ENCODE results near the gene ERO1B. TPM values are rescaled to one million over a fixed set of nuclear protein-coding genes. Genes with fewer than 3 reads are reported as not detected.
"Not testable (repeated sequence)": the region's sequence is repeated elsewhere in the genome, so short reads cannot be mapped to it uniquely, and the experiment has no call there.

ERO1B gene
- total RNA-seq, 1 donor from 2014 or later, result 7.2 TPM

- no peaks in the 10 kb centered on the region for H3K4me1 ChIP-seq
- no peak overlapping the region for H3K27ac ChIP-seq (replicated peaks)
- TF ChIP-seq CTCF (IDR thresholded peaks at IDR 0.05; ENCODE audit: borderline replicate concordance), result no peak
- peaks cover under 1% of the 10 kb centered on the region for H3K9me3 ChIP-seq (replicated peaks)
- H3K4me3 ChIP-seq, result no peak overlapping the region
- H3K36me3 ChIP-seq, result no peaks in the 10 kb centered on the region
- no peak for DNase-seq
- H3K27me3 ChIP-seq (ENCODE audit: low read depth), result no peaks in the 10 kb centered on the region
- intact Hi-C loops (cut with micrococcal nuclease), result no loop called here
Observed at GRCh38 chr1:236315518-236315917, 33.8 kb upstream of the ERO1B start.

GRCh38 chr1:236315092-236315491 is 33.3 kb upstream of the ERO1B start:
- Histone ChIP-seq H3K4me3 (no peak overlapping the region), H3K27me3 (ENCODE audit: low read depth) (no peaks in the 10 kb centered on the region), H3K4me1 (no peaks in the 10 kb centered on the region), H3K36me3 (no peaks in the 10 kb centered on the region), H3K27ac (replicated peaks) (no peak overlapping the region), H3K9me3 (replicated peaks) (no peaks in the 10 kb centered on the region)
- intact Hi-C loops (cut with micrococcal nuclease), result no loop called here
- TF ChIP-seq CTCF (IDR thresholded peaks at IDR 0.05; ENCODE audit: borderline replicate concordance), result no peak
- DNase-seq, result no peak

- DNase-seq; H3K4me3 ChIP-seq; H3K9me3 ChIP-seq (replicated peaks); H3K36me3 ChIP-seq; H3K27me3 ChIP-seq (ENCODE audit: low read depth); H3K27ac ChIP-seq (replicated peaks); intact Hi-C loops (cut with micrococcal nuclease); H3K4me1 ChIP-seq: not testable (repeated sequence)
Observed at GRCh38 chr1:236314050-236314449, 32.3 kb upstream of the ERO1B start.

- no peak overlapping the region for H3K4me3 ChIP-seq
- no peaks in the 10 kb centered on the region for H3K9me3 ChIP-seq (replicated peaks)
- no peak overlapping the region for H3K27ac ChIP-seq (replicated peaks)
- DNase-seq, result no peak
- H3K27me3 ChIP-seq (ENCODE audit: low read depth), result no peaks in the 10 kb centered on the region
- H3K36me3 ChIP-seq, result no peaks in the 10 kb centered on the region
- no peaks in the 10 kb centered on the region for H3K4me1 ChIP-seq
- TF ChIP-seq CTCF (IDR thresholded peaks at IDR 0.05; ENCODE audit: borderline replicate concordance), result no peak
- intact Hi-C loops (cut with micrococcal nuclease), result no loop called here
Observed at GRCh38 chr1:236313427-236313826, 31.7 kb upstream of the ERO1B start.

GRCh38 chr1:236311040-236311439 is 29.3 kb upstream of the ERO1B start:
- Histone ChIP-seq H3K4me1 (no peaks in the 10 kb centered on the region), H3K36me3 (no peaks in the 10 kb centered on the region), H3K27ac (replicated peaks) (no peak overlapping the region), H3K4me3 (no peak overlapping the region), H3K27me3 (ENCODE audit: low read depth) (no peaks in the 10 kb centered on the region), H3K9me3 (replicated peaks) (no peaks in the 10 kb centered on the region)
- TF ChIP-seq CTCF (IDR thresholded peaks at IDR 0.05; ENCODE audit: borderline replicate concordance), result no peak
- intact Hi-C loops (cut with micrococcal nuclease), result no loop called here
- no peak for DNase-seq

- TF ChIP-seq CTCF (IDR thresholded peaks at IDR 0.05; ENCODE audit: borderline replicate concordance), result no peak
- intact Hi-C loops (cut with micrococcal nuclease), result no loop called here
- no peaks in the 10 kb centered on the region for H3K36me3 ChIP-seq
- no peaks in the 10 kb centered on the region for H3K4me1 ChIP-seq
- no peaks in the 10 kb centered on the region for H3K9me3 ChIP-seq (replicated peaks)
- no peak for DNase-seq
- no peak overlapping the region for H3K27ac ChIP-seq (replicated peaks)
- H3K4me3 ChIP-seq, result no peak overlapping the region
- H3K27me3 ChIP-seq (ENCODE audit: low read depth), result no peaks in the 10 kb centered on the region
Observed at GRCh38 chr1:236308827-236309226, 27.1 kb upstream of the ERO1B start.

All from left ventricle myocardium inferior (tissue), 1 donor.